ENCODE results near the gene ARHGAP26.

The ARHGAP26 gene

DNA sequence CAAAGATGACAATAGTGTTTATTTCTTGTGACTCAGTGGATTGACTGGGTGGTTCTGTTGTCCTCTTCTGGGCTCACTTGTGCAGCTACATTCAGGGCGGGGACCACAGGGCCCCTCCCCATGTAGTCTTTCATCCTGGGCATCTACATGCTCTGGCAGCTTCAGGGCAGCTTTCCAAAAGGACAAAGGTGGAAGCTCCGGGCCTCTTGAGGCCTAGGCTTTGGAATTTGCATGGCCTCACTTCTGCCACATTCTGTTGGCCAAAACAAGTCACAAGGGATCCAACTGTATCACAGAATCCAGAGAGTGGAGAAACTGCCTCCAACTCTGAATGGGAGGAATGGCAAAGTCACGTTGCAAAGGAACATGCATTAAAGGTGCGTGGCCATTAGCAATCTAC is 64.3 kb downstream of the ARHGAP26 start:
- Histone ChIP-seq H3K27me3 (no peaks in the 10 kb centered on the region), H3K27ac (no peak overlapping the region), H3K4me3 (no peak overlapping the region), H3K4me1 (peaks cover 0 to 36% (median 9%) of the 10 kb centered on the region in 4 donors), H3K9me3 (no peaks in the 10 kb centered on the region), H3K36me3 (no peaks in the 10 kb centered on the region)
- intact Hi-C loops (cut with DNase I; ENCODE audit: low total_unique reads): no loop called here
- DNase-seq: no peak
- TF ChIP-seq, protein P1, sequence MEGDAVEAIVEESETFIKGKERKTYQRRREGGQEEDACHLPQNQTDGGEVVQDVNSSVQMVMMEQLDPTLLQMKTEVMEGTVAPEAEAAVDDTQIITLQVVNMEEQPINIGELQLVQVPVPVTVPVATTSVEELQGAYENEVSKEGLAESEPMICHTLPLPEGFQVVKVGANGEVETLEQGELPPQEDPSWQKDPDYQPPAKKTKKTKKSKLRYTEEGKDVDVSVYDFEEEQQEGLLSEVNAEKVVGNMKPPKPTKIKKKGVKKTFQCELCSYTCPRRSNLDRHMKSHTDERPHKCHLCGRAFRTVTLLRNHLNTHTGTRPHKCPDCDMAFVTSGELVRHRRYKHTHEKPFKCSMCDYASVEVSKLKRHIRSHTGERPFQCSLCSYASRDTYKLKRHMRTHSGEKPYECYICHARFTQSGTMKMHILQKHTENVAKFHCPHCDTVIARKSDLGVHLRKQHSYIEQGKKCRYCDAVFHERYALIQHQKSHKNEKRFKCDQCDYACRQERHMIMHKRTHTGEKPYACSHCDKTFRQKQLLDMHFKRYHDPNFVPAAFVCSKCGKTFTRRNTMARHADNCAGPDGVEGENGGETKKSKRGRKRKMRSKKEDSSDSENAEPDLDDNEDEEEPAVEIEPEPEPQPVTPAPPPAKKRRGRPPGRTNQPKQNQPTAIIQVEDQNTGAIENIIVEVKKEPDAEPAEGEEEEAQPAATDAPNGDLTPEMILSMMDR (IDR thresholded peaks at IDR 0.05): no peak

DNA sequence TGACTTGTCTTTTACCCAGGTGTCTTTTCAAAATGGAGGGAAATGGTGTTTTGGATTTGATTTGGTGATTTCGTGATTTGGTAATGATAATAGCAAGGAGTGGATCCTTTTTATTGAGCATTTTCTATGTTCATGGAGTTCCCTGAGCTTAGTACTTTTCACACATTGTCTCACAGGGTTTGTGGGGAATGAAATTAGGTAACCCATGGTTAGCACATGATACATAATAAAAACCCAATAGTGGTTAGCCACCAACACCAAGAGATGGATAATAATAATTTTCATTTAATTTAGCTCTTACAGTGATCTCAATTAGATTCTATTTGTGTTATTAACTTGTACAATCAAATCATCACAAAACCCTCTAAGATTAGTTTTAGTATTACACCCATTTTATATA is 65.4 kb downstream of the ARHGAP26 start:
- intact Hi-C loops (cut with DNase I; ENCODE audit: low total_unique reads): no loop called here
- TF ChIP-seq, protein P1 (IDR thresholded peaks at IDR 0.05): no peak

DNA sequence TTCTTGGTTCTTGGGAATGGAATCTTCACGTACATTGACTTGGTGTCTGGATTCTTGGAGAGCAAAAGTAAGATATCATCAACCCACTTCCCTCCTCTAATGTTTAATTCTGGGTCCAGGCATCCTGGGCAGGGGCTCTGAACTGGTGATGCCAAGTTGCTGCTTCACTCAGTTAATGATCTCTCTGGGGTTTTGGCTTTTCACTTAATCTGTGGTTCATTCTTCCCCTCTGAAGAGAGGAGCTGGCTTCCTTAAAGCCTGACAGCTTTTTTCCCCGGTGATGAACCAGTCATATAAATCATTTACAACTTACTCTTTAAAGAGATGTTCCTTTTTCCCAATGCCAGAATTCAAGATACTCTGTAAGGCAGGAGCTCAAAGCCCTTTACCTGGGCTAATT is 65.9 kb downstream of the ARHGAP26 start:
- no peaks in the 10 kb centered on the region for H3K36me3 ChIP-seq
- DNase-seq: no peak
- peaks cover 0 to 38% (median 22%) of the 10 kb centered on the region in 4 donors for H3K4me1 ChIP-seq
- no peaks in the 10 kb centered on the region for H3K27me3 ChIP-seq
- intact Hi-C loops (cut with DNase I; ENCODE audit: low total_unique reads): no loop called here
- no peak overlapping the region for H3K4me3 ChIP-seq
- TF ChIP-seq, protein P1 (IDR thresholded peaks at IDR 0.05): no peak
- H3K27ac ChIP-seq: no peak overlapping the region
- H3K9me3 ChIP-seq: no peaks in the 10 kb centered on the region

More for the DNA sequence above, 65.4 kb downstream of the ARHGAP26 start:
- DNase-seq: no peak
- Histone ChIP-seq H3K9me3 (no peaks in the 10 kb centered on the region), H3K27me3 (no peaks in the 10 kb centered on the region), H3K4me1 (peaks cover 0 to 36% (median 16%) of the 10 kb centered on the region in 4 donors), H3K36me3 (no peaks in the 10 kb centered on the region), H3K27ac (no peak overlapping the region), H3K4me3 (no peak overlapping the region)

DNA sequence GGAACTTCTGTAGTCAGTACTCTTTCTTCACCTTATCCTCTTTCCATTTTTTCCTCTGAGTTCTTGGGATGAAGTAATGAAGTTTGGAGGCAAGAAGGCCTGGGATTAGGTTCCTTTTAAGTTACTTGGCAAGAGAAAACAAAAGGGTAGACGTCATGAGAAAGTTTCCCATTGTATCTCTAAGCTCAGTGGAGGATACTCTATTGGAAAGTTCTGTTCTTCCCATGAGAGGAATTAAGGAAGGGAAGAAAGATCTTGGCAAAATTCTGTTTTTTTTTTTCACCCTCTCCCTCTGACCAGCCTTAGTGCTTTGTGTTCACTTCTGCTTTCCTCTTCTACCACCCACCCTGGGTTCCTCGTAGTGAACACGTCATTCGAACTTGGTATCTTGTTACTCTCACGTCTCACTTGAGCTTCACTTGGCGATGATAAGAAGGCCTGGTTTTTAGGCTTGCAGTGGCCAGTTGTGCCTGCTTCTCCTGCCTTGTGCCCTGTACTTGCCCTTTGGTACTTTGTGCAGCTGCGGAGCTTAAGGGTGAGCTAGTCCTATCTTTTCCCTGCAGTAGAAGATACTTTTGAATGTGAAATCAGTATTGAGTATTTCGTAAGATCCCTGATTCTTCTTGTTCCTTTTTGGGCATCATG is 67.0 kb downstream of the ARHGAP26 start:
- H3K36me3 ChIP-seq: no peaks in the 10 kb centered on the region
- H3K4me3 ChIP-seq: no peak overlapping the region
- DNase-seq: no peak
- peaks cover 0 to 49% (median 32%) of the 10 kb centered on the region in 4 donors for H3K4me1 ChIP-seq
- TF ChIP-seq, protein P1 (IDR thresholded peaks at IDR 0.05): no peak
- intact Hi-C loops (cut with DNase I; ENCODE audit: low total_unique reads): no loop called here
- H3K27me3 ChIP-seq: no peaks in the 10 kb centered on the region
- H3K27ac ChIP-seq: no peak overlapping the region
- no peaks in the 10 kb centered on the region for H3K9me3 ChIP-seq

DNA sequence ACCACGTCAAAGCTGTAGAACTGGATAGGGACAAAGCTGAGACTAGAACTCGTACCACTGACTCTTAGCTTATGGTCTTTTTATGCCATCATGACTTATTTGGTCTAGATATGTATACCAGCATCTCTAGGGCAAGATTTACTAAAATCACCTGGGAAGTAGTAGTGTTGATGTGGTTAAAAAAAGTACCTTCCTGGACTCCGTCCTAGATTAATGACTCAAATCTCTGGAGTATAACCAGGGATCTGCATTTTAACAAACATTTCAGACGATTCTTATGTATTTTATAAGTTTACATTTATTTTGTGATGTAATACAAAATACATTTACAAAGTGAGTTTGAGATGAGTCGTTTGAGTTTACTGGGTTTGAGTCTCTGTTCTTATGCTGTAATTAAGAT is 68.7 kb downstream of the ARHGAP26 start:
- H3K27ac ChIP-seq: peak overlapping the region; percentile 69 to 75
- H3K4me3 ChIP-seq: no peak overlapping the region
- no peaks in the 10 kb centered on the region for H3K36me3 ChIP-seq
- peaks cover 0 to 66% (median 42%) of the 10 kb centered on the region in 4 donors for H3K4me1 ChIP-seq
- intact Hi-C loops (cut with DNase I; ENCODE audit: low total_unique reads): no loop called here
- TF ChIP-seq, protein P1 (IDR thresholded peaks at IDR 0.05): no peak
- no peak for DNase-seq
- H3K27me3 ChIP-seq: no peaks in the 10 kb centered on the region
- H3K9me3 ChIP-seq: no peaks in the 10 kb centered on the region
